Stimulated activated naive CD4-positive, alpha-beta T cell (primary cell): ENCODE measurements around the gene PCNP.
"Not testable (repeated sequence)": the region's sequence is repeated elsewhere in the genome, so short reads cannot be mapped to it uniquely, and the experiment has no call there.

Source experiments
- DNase-seq, 6 experiments: peaks; one replicate each; lab custom pipeline; 2025; lab: John Stamatoyannopoulos, UW

Gene PCNP

DNA sequence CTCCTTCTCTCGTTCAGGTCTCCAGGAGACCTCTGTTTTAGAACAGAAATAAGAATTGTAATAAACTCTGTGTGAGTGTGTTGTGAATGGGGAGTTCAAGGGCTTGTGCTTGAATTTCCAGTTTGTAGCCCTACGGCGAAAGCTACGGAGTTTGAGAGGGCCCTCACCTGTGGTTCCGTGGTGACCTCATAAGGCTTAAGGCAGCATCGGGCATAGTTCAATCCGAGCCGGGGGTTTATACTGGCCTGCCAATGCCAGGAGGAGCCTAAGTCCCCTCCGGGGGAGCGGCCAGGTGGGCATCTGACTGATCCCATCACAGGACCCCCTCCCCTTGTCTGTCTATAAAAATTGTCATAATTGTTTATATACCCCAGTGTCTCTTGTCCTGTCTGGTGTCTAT lies 59.2 kb downstream of the PCNP start:
- DNase-seq = no peak

DNA sequence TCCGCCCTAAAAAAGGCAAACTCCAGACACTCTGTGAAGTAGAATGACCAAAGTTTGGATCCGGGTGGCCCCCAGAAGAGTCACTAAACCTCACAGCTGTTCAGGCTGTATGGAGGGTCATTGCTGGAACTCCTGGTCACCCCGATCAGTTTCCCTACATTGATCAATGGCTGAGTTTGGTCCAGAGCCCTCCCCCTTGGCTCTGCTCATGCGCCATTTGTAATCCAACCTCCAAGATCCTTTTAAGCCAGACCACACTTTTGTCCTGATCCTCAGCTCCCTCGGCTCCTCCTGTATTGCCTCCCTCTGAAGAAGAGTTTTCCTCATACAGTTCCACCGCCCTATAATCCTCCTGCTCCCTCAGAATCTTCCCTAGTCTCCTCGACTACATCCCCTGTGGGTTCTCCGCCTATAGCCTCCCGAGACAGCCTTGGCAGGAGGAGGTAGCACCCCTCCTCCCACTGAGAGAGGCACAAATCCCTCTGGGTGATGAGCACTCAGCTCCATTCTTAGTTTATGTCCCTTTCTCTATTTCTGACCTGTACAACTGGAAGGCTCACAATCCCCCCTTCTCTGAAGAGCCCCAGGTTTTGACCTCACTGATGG lies 60.7 kb downstream of the PCNP start:
- no peak for DNase-seq

DNA sequence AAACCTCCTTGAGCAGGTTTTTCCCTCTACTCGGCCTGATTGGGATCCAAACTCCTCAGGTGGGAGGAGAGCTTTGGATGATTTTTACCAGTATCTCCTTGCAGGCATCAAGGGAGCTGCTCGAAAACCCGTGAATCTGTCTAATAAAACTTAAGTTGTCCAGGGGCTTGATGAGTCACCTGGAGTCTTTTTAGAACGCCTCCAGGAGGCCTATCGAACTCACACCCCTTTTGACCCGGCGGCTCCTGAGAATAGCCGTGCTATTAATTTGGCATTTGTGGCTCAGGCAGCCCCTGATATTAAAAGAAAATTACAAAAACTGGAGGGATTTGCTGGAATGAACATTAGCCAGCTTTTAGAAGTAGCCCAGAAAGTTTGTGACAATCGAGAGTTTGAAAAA lies 61.4 kb downstream of the PCNP start:
- no peak for DNase-seq

DNA sequence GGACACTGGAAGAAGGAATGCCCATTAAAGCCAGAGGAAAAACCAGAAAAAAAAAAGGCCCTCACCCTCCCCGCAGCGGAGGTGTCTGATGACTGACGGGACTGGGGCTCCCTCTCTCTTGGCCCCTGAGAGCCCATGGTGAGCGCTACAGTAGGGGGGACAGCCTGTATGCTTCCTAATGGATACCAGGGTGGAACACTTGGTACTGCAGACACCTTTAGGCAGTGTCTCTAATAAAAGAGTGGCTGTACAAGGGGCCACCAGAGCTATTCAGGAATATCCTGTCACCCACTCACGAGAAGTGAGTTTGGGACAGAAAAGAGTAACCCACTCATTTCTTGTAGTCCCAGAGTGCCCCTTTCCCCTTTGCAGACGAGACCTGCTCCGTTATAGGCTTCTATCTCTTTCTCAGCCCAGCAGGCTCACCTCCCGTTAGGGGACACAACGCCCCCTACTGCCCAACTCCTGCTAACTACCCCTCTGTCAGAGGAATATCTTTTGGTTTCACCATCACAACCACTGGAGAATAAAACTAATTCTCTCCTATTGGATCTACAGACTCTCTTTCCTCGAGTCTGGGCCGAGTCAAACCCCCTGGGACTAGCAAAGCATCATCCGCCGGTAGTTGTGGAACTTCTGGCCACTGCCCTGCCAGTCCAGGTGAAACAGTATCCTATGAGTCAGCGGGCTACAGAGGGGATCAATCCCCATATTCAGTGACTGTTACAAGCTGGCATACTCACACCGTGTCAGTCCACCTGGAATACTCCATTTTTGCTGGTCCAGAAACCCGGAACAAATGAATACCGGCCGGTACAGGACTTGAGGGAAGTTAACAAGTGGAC lies 62.2 kb downstream of the PCNP start:
- peak; percentile 32 to 67 (median 50) for DNase-seq

DNA sequence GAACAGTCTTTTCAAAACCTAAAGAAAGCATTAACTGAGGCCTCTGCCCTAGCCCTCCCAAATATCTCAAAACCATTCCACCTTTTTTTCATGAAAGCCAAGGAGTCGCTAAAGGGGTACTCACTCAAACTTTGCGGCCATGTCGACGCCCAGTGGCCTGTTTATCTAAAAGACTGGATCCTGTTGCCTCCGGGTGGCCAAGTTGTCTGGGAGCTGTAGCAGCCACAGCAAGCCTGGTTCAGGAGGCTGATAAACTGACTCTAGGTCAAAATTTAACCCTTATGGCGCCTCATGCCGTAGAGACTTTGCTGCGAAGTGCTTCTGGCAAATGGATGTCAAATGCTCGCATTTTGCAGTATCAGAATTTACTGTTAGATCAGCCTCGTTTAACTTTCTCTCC lies 63.5 kb downstream of the PCNP start:
- DNase-seq = no peak

DNA sequence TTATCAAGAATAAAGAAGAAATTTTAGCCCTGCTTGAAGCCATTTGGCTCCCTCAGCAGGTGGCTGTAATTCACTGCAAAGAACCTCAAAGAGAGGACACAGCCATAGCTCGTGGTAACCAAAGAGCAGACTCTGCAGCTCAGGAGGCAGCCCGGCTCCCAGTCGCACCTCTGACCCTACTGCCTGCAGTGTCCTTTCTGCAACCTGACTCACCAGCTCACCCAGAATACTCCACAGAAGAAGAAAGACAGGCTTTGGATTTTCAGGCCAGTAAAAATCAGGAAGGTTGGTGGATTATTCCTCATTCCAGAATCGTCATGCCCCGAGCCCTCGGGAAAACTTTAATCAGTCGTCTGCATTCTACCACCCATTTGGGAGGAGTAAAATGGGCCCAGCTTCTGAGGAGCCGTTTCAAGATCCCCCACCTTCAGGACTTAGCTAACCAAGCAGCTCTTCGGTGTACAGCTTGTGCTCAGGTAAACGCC lies 64.3 kb downstream of the PCNP start:
- no peak for DNase-seq

DNA sequence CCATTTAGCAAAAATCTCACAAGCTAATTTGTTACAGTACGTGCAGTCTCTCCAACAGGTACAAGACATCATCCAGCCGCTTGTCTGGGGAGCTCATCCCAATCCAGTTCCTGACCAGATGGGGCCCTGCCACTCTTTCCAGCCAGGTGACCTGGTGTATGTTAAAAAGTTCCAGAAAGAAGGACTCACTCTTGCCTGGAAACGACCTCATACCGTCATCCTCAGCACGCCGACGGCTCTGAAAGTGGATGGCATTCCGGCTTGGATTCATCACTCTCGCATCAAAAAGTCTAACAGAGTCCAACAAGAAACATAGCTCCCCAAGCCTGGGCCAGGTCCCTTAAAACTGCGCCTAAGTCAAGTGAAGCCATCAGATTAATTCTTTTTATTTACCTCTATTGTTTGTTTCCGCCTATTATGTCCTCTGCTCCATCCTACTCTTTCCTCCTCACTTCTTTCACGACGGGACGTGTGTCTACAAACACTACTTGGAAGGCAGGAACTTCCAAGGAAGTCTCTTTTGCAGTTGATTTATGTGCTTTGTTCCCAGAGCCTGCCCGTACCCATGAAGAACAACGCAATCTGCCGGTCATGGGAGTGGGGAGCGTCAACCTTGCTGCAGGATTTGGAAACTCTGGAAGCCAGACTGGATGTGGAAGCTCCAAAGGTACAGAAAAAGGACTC lies 65.4 kb downstream of the PCNP start:
- DNase-seq = no peak

DNA sequence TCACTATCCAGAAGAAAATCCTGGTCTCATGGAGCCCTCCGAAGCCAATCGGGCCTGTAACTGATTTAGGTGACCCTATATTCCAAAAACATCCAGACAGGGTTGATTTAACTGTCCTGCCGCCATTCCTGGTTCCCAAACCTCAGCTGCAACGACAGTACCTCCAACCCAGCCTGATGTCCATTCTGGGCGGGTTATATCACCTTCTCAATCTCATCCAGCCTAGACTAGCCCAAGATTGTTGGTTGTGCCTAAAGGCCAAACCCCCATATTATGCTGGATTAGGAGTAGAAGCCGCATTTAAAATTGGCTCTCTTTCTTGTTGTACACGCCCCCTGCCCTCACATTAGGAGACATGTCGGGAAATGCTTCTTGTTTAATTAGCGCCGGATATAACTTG lies 66.3 kb downstream of the PCNP start:
- DNase-seq = no peak

DNA sequence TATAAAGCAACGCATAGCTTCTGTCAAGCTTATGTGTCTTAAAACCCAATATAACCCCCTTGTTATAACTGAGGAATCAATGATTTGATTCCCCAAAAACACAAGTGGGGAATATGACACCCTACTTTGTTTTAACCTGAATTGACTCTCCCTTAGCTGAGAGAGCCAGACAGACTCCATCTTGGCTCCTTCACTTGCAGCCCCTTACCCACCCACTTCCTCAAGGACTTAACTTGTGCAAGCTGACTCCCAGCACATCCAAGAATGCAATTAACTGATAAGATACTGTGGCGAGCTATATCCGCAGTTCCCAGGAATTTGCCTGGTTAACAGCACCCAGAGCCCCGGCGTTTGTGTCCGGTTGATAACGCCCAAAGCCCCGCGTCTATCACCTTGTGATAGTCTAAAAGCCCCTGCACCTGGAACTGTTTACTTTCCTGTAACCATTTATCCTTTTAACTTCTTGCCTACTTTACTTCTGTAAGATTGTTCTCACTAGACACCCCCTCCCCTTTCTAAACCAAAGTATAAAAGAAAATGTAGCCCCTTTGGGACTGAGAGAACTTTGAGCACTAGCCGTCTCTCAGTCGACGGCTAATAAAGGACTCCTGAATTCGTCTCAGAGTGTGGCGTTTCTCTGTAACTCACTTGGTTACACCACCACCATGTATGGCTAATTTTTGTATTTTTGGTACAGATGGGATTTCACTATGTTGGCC lies 67.6 kb downstream of the PCNP start:
- DNase-seq = not testable (repeated sequence)

DNA sequence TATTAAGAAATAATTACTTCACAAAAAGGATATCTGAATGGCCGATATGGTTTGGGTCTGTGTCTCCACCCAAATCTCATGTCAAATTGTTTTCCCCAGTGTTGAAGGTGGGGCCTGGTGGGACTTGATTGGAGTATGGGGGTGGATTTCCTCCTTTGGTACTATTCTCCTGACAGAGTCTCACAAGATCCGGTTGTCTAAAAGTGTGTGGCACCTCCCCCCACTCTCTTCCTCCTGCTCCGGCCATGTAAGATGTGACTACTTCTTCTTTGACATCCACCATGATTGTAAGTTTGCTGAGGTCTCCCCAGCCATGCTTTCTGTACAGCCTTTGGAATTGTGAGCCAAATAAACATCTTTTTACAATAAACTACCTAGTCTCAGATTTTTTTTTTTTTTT lies 68.5 kb downstream of the PCNP start:
- DNase-seq = no peak

DNA sequence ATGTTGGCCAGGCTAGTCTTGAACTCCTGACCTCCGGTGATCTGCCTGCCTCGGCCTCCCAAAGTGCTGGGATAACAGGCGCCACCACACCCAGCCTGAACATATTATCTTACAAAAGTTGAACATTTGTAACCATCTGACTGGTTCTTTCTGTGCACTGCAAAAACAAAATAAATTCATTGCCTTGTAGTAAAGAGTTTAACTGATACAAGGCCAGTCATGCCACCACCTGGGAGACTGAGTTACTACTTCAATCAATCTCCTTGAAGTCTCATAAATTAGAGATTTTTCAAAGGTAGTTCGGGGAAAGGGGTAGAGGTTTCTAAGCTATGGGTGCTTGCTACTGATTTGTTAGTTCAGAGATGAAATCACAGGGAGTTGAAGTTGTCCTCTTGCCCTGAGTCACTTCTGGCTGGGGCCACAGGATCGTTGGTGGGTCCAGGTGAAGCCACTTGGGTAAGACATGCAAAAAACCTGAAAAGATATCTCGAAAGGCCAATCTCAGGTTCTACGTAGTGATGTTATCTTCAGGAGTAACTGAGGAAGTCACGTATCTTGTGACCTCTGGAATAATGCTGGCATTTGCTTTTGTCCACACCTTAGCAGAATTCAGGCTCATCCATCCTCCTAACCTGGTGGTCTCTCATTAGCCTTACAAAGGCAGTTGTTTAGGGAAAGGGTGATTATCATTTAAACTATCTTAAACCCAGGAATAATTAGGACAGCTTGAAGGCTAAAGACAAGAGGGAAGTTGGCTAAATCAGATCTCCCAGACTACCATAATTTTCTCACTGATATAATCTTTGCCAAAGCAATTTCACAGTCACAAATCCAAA lies 69.2 kb downstream of the PCNP start:
- no peak for DNase-seq
